DOHH2 (cell line): ENCODE measurements around the gene FHOD3.

Experiments
- CTCF ChIP-seq: fragments of 200-600 bp; sonication (generic); IDR thresholded peaks from one replicate; pipeline ENCODE4 v1.5.1; 2014; ENCODE audit warnings: antibody characterized with exemption, mild to moderate bottlenecking, low read depth, low read length; ENCODE audit not compliant: poor library complexity, severe bottlenecking
- EZH2phosphoT487 ChIP-seq: fragments of 200-600 bp; sonication (generic); IDR thresholded peaks from 2 replicates; pipeline ENCODE4 v1.6.1; 2017; ENCODE audit warnings: borderline replicate concordance, mild to moderate bottlenecking, antibody characterized with exemption, low read length, moderate library complexity, mixed read lengths

- no peak for TF ChIP-seq CTCF
- TF ChIP-seq EZH2phosphoT487 = no peak
Measured at GRCh38 chr18:36360256-36360909, 62.9 kb downstream of the FHOD3 start.
